ENCODE data around the gene DBF4B. TPM values are rescaled to one million over a fixed set of nuclear protein-coding genes. Genes with fewer than 3 reads are reported as not detected.

DBF4B gene
- total RNA-seq, 1 donor from 2014 or later, result 16.4 TPM

- no peaks in the 10 kb centered on the region for H3K79me2 ChIP-seq (ENCODE audit: low read depth)
- H4K20me1 ChIP-seq (ENCODE audit: low read depth), result no peaks in the 10 kb centered on the region
- H3K4me2 ChIP-seq, result no peak overlapping the region
- TF ChIP-seq EZH2 (IDR thresholded peaks at IDR 0.05) (no peak), EZH2phosphoT487 (IDR thresholded peaks at IDR 0.05) (no peak)
- TF ChIP-seq, protein P1, sequence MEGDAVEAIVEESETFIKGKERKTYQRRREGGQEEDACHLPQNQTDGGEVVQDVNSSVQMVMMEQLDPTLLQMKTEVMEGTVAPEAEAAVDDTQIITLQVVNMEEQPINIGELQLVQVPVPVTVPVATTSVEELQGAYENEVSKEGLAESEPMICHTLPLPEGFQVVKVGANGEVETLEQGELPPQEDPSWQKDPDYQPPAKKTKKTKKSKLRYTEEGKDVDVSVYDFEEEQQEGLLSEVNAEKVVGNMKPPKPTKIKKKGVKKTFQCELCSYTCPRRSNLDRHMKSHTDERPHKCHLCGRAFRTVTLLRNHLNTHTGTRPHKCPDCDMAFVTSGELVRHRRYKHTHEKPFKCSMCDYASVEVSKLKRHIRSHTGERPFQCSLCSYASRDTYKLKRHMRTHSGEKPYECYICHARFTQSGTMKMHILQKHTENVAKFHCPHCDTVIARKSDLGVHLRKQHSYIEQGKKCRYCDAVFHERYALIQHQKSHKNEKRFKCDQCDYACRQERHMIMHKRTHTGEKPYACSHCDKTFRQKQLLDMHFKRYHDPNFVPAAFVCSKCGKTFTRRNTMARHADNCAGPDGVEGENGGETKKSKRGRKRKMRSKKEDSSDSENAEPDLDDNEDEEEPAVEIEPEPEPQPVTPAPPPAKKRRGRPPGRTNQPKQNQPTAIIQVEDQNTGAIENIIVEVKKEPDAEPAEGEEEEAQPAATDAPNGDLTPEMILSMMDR (IDR thresholded peaks at IDR 0.05), result no peak
- H3K4me3 ChIP-seq, result no peak overlapping the region
- peaks cover 8% of the 10 kb centered on the region for H3K4me1 Mint-ChIP-seq
- no peak overlapping the region for H3K27ac ChIP-seq
- H3K27ac Mint-ChIP-seq, result no peak overlapping the region
- H3K36me3 Mint-ChIP-seq, result no peaks in the 10 kb centered on the region
- H3K9me3 ChIP-seq (ENCODE audit: low read depth), result no peaks in the 10 kb centered on the region
- peaks cover 3% of the 10 kb centered on the region for H3K9me3 Mint-ChIP-seq
- H3K9ac ChIP-seq, result no peak overlapping the region
- peaks cover 4% of the 10 kb centered on the region for H3F3A ChIP-seq (ENCODE audit: low read depth)
- peaks cover 16% of the 10 kb centered on the region for H3K27me3 ChIP-seq
- H3K4me3 Mint-ChIP-seq, result no peak overlapping the region
- no peak overlapping the region for H2AFZ ChIP-seq (replicated peaks)
- H3K4me1 ChIP-seq, result peaks cover 6% of the 10 kb centered on the region
- no peak for DNase-seq (ENCODE audit: low spot score)
- peaks cover 10% of the 10 kb centered on the region for H3K27me3 Mint-ChIP-seq (ENCODE audit: insufficient read depth, low read depth)
- no peaks in the 10 kb centered on the region for H3K36me3 ChIP-seq
These were observed 64.0 kb downstream of the DBF4B start for GRCh38 chr17:44772308-44773045.

GRCh38 chr17:44773140-44773539 lies 64.7 kb downstream of the DBF4B start:
- no peaks in the 10 kb centered on the region for H3K36me3 Mint-ChIP-seq
- no peaks in the 10 kb centered on the region for H4K20me1 ChIP-seq (ENCODE audit: low read depth)
- H3K27me3 ChIP-seq, result peaks cover 20% of the 10 kb centered on the region

DNA sequence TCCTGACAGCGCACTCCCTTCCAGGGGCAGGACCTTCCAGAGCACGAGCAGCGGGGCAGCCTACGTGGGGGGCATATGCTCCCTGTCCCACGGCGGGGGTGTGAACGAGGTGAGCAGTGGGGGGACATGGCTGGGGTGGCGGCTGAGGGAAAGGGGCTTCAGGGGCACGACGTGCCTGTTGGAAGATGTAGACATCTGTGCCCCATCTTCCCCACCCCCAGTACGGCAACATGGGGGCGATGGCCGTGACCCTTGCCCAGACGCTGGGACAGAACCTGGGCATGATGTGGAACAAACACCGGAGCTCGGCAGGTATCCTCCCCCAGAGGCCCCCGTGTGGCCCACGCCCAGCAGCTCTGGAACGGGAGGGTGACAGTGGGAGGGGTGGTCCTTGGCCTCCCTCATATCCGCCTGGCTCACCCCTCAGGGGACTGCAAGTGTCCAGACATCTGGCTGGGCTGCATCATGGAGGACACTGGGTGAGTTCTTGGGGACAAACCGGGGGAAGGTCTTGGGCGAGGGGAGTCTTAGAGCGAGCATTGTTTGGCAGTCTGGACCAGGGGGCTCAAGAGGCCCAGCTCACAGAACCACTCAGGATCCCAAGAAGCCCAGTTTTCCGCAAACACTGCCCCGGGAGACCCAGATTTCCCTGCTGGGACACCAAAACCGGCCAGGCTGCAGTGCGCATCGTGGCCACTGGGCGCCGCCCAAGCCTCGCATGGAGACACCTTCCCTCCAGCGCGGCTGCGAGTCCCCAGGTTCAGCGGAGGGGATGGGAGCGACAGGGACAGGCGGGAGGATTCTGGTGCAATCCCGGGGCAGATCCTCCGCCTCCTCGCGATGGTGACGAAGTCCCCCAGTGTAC lies 66.0 kb downstream of the DBF4B start:
- Histone ChIP-seq H3K4me3 (peak overlapping the region; percentile 58), H3K9ac (no peak overlapping the region), H3F3A (ENCODE audit: low read depth) (peaks cover 4% of the 10 kb centered on the region), H4K20me1 (ENCODE audit: low read depth) (no peaks in the 10 kb centered on the region), H3K27ac (no peak overlapping the region), H3K27me3 (peaks cover 20% of the 10 kb centered on the region), H3K79me2 (ENCODE audit: low read depth) (no peaks in the 10 kb centered on the region), H2AFZ (replicated peaks) (peak overlapping the region; percentile 43), H3K36me3 (no peaks in the 10 kb centered on the region), H3K9me3 (ENCODE audit: low read depth) (no peaks in the 10 kb centered on the region), H3K4me1 (no peaks in the 10 kb centered on the region), H3K4me2 (peak overlapping the region; percentile 94)
- H3K36me3 Mint-ChIP-seq, result no peaks in the 10 kb centered on the region
- DNase-seq (ENCODE audit: low spot score), result peak; percentile 96
- H3K4me1 Mint-ChIP-seq, result peaks cover 9% of the 10 kb centered on the region
- H3K27ac Mint-ChIP-seq, result no peak overlapping the region
- TF ChIP-seq, protein P1 (IDR thresholded peaks at IDR 0.05), result peak; percentile 91
- no peak for TF ChIP-seq EZH2phosphoT487 (IDR thresholded peaks at IDR 0.05)
- H3K9me3 Mint-ChIP-seq, result peaks cover 3% of the 10 kb centered on the region
- H3K27me3 Mint-ChIP-seq (ENCODE audit: insufficient read depth, low read depth), result peaks cover 8% of the 10 kb centered on the region
- H3K4me3 Mint-ChIP-seq, result peak overlapping the region; percentile 86

More at GRCh38 chr17:44773140-44773539, 64.7 kb downstream of the DBF4B start:
- peaks cover 4% of the 10 kb centered on the region for H3F3A ChIP-seq (ENCODE audit: low read depth)
- TF ChIP-seq EZH2phosphoT487 (IDR thresholded peaks at IDR 0.05), result no peak
- no peak overlapping the region for H3K27ac Mint-ChIP-seq
- H3K9me3 ChIP-seq (ENCODE audit: low read depth), result no peaks in the 10 kb centered on the region
- H3K4me1 ChIP-seq, result no peaks in the 10 kb centered on the region
- peaks cover 3% of the 10 kb centered on the region for H3K9me3 Mint-ChIP-seq
- H3K9ac ChIP-seq, result no peak overlapping the region
- H3K4me1 Mint-ChIP-seq, result peaks cover 6% of the 10 kb centered on the region
- no peaks in the 10 kb centered on the region for H3K79me2 ChIP-seq (ENCODE audit: low read depth)
- no peak overlapping the region for H3K4me3 ChIP-seq
- no peak for DNase-seq (ENCODE audit: low spot score)
- H3K4me2 ChIP-seq, result no peak overlapping the region
- H3K4me3 Mint-ChIP-seq, result peak overlapping the region; percentile 38
- H3K27ac ChIP-seq, result no peak overlapping the region
- peaks cover 10% of the 10 kb centered on the region for H3K27me3 Mint-ChIP-seq (ENCODE audit: insufficient read depth, low read depth)
- no peak overlapping the region for H2AFZ ChIP-seq (replicated peaks)
- H3K36me3 ChIP-seq, result no peaks in the 10 kb centered on the region

All from neural progenitor cell (in vitro differentiated cells).